ENCODE results near the gene SYT3.
"Not testable (repeated sequence)": the region's sequence is repeated elsewhere in the genome, so short reads cannot be mapped to it uniquely, and the experiment has no call there.

Gene SYT3

GRCh38 chr19:50602496-50602895, 37.2 kb downstream of the SYT3 start:
- DNase-seq: no peak

GRCh38 chr19:50602089-50602422, 37.6 kb downstream of the SYT3 start:
- no peak for DNase-seq

DNA sequence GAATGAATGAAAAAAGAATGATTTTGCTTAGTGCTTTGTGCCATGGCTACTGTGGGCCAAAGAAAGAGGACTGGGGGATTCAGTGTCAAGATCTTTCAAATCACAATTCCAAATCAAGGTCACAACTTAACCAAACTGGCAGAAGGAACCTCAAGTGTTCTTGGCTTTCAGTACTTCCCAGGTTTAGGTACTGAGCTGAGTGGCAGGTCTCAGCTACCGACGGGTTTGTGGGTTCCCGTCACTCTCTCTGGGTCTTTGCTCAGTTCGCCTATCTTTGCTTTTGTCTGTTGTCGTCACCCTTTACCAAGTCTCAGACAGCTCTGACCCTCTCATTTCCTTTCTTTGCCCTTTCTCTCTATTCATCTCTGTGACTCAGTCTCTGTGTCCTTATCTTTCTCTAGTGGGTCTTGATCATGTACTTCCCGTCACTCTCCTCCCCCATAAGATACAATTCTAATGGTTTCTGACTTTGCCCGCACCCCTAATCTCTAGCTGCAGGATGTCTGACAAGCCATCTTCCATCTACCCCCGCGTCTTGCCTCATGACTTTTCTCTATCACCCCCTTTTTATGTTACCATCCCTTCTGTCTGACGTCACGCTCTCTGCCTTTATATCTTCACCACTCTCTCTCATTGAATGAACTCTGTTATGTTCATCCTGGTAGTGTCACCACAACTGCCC, 38.1 kb downstream of the SYT3 start:
- DNase-seq: no peak

- no peak for DNase-seq
These were observed 40.3 kb downstream of the SYT3 start for GRCh38 chr19:50599427-50599826.

DNA sequence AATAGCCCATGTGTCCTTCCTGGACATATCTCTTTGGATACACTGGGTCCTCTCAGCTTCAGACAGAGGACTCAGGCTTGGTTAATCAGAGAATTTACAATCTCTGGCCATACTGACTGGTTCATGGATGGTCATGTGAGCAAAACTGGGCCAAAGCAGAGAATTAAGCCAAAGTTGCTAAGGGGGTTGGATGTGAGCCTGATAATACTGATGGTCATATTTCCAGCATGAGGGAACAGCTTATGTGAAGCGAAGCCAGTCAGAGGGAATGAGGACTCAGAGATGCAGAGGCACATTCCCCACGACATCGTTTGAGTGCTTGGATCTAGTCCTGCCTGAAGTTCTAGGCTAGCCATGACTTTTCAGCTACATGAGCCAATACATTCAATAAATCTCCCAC, 49.5 kb downstream of the SYT3 start:
- no peak for DNase-seq

DNA sequence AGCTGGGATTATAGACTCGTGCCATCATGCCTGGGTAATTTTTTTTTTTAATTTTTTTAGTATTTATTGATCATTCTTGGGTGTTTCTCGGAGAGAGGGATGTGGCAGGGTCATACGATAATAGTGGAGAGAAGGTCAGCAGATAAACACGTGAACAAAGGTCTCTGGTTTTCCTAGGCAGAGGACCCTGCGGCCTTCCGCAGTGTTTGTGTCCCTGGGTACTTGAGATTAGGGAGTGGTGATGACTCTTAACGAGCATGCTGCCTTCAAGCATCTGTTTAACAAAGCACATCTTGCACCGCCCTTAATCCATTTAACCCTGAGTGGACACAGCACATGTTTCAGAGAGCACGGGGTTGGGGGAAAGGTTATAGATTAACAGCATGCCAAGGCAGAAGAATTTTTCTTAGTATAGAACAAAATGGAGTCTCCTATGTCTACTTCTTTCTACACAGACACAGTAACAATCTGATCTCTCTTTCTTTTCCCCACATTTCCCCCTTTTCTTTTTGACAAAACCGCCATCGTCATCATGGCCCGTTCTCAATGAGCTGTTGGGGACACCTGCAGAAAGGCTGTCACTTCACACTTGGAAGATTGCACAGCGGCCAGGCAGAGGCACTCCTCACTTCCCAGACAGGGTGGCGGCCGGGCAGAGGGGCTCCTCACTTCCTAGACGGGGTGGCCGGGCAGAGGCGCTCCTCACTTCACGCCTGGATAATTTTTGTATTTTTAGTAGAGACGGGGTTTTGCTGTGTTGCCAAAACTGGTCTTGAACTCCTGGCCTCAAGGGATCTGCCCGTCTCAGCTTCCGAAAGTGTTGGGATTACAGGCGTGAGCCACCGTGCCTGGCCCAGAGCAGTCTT, 57.7 kb downstream of the SYT3 start:
- not testable (repeated sequence) for DNase-seq

DNA sequence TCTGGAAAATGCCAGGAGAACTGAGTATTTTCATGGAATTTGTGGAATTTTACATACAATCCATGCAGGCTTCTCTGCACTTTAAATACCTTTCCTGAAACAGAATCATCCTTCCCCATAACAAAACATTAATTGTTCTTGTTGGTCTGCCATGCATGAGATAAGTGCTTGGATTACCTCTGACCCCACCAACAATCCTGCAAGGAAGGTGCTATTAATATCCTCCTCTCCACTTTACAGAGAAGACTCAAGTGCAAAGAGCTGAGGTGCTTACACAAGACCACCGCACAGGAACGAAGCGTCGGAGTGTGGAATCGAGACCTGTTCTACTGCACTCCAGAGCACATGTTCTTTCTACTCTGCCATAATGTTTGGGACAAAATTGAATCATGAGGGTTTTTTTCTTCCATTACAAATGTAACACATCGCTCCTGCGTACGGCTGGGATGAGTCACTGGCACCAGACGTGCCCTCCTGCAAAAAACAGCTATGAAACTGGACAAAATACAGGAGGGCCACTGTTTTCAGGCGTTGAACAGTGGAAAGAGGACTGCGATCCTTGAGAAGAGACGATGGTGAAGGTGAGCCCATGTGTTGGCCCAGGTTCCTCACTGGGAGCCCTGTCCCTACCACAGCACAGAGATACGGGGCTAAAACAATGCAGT, 58.6 kb downstream of the SYT3 start:
- DNase-seq: no peak

- no peak for DNase-seq
These were observed 59.4 kb downstream of the SYT3 start for GRCh38 chr19:50580240-50580639.

- not testable (repeated sequence) for DNase-seq
These were observed 62.9 kb downstream of the SYT3 start for GRCh38 chr19:50576769-50577168.

- DNase-seq: no peak
These were observed 65.8 kb downstream of the SYT3 start for GRCh38 chr19:50573741-50574461.
